Lower lobe of right lung (tissue), 2 donors: ENCODE measurements around the gene ANKH. TPM values are rescaled to one million over a fixed set of nuclear protein-coding genes. Genes with fewer than 3 reads are reported as not detected.

Experiments
- ATAC-seq, 2 donors: fragments of 200-7000 bp; cut with Tn5 transposase; one replicate each; pipeline ENCODE4 v1.9.1; 2020 to 2022; ENCODE audit warnings: mild to moderate bottlenecking in 2 of 2, moderate library complexity in 2 of 2
- DNase-seq: peaks from one replicate; pipeline ENCODE4 v3.0.0-alpha.2; 2020
- H3K27ac ChIP-seq: fragments of 200-600 bp; one replicate; pipeline ENCODE4 v1.8.0; 2022
- H3K27me3 ChIP-seq: fragments of 200-600 bp; one replicate; pipeline ENCODE4 v1.8.0; 2022; ENCODE audit warnings: low read depth
- H3K36me3 ChIP-seq: fragments of 200-600 bp; one replicate; pipeline ENCODE4 v1.8.0; 2022; ENCODE audit warnings: mild to moderate bottlenecking
- H3K4me1 ChIP-seq: fragments of 200-600 bp; one replicate; pipeline ENCODE4 v1.8.0; 2022
- H3K4me3 ChIP-seq: fragments of 200-600 bp; one replicate; pipeline ENCODE4 v1.8.0; 2022; ENCODE audit warnings: mild to moderate bottlenecking
- H3K9me3 ChIP-seq: fragments of 200-600 bp; one replicate; pipeline ENCODE4 v1.8.0; 2022
- CTCF ChIP-seq: fragments of 200-600 bp; IDR thresholded peaks from one replicate; pipeline ENCODE4 v1.8.0; 2022; ENCODE audit warnings: antibody characterized with exemption, mild to moderate bottlenecking
- intact Hi-C: fragments of 100-400 bp; cut with DNase I; formaldehyde crosslinking; loops from one replicate; pipeline ENCODE4 v1.11.0; 2022
- total RNA-seq: library from RNA; stranded (reverse); fragmentation: NEBNext Ultra II Directional; extraction: Animal tissue kit (Norgen Biotek cat#: 25700); gene quantifications from one replicate; pipeline ENCODE4 v1.2.1, GENCODE V29; 2021
- donor health status: DM: no; HTN: yes; CAD: no; lungs with severe emphysema.

Gene ANKH
- total RNA-seq, 1 donor from 2014 or later: 53.7 TPM

GRCh38 chr5:14669975-14670374 lies 201.6 kb downstream of the ANKH start:
- no peak for ATAC-seq
- DNase-seq: no peak
- no peaks in the 10 kb centered on the region for H3K36me3 ChIP-seq
- H3K9me3 ChIP-seq: no peaks in the 10 kb centered on the region
- no peaks in the 10 kb centered on the region for H3K27me3 ChIP-seq
- peaks cover 92% of the 10 kb centered on the region for H3K4me1 ChIP-seq
- no peak overlapping the region for H3K4me3 ChIP-seq
- no peak for TF ChIP-seq CTCF
- H3K27ac ChIP-seq: no peak overlapping the region
- intact Hi-C loops: no loop called here

- ATAC-seq (no peak), DNase-seq (no peak)
- H3K9me3 ChIP-seq: no peaks in the 10 kb centered on the region
- intact Hi-C loops: no loop called here
- H3K4me3 ChIP-seq: no peak overlapping the region
- no peaks in the 10 kb centered on the region for H3K27me3 ChIP-seq
- H3K36me3 ChIP-seq: no peaks in the 10 kb centered on the region
- no peak for TF ChIP-seq CTCF
- peaks cover 87% of the 10 kb centered on the region for H3K4me1 ChIP-seq
- H3K27ac ChIP-seq: no peak overlapping the region
These were observed 202.2 kb downstream of the ANKH start for GRCh38 chr5:14669415-14669814.

GRCh38 chr5:14668181-14668591 lies 203.4 kb downstream of the ANKH start:
- intact Hi-C loops: no loop called here
- no peak for TF ChIP-seq CTCF
- Histone ChIP-seq H3K36me3 (no peaks in the 10 kb centered on the region), H3K4me1 (peaks cover 82% of the 10 kb centered on the region), H3K4me3 (no peak overlapping the region), H3K9me3 (no peaks in the 10 kb centered on the region), H3K27ac (no peak overlapping the region), H3K27me3 (no peaks in the 10 kb centered on the region)
- DNase-seq (no peak), ATAC-seq (peak in 1 of 2 donors; percentile 2)

DNA sequence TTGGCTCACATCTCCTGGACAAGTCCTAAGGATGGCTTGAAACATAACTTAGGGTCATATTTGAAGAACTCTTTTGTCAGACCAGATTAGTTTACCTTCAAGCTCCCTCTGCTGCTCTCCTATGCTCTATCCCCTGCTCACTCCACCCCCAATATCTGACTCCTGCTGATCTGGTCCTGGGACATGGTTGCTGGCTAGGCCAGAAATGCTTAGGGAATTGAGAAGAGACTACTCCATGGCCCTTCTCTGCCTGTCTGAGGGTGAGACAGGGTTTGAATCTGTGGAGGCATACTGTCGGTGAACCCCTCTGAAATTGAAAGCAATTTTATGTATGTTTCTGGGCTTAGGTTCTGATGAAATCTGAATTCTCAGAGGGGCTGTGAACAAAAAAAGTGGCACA lies 203.8 kb downstream of the ANKH start:
- Histone ChIP-seq H3K9me3 (no peaks in the 10 kb centered on the region), H3K36me3 (no peaks in the 10 kb centered on the region), H3K27ac (no peak overlapping the region), H3K4me1 (peaks cover 81% of the 10 kb centered on the region), H3K4me3 (no peak overlapping the region), H3K27me3 (no peaks in the 10 kb centered on the region)
- ATAC-seq (no peak), DNase-seq (no peak)
- no peak for TF ChIP-seq CTCF
- intact Hi-C loops: no loop called here

- ATAC-seq: no peak
- Histone ChIP-seq H3K27me3 (no peaks in the 10 kb centered on the region), H3K4me3 (no peak overlapping the region), H3K4me1 (peaks cover 76% of the 10 kb centered on the region), H3K36me3 (no peaks in the 10 kb centered on the region), H3K27ac (no peak overlapping the region), H3K9me3 (no peaks in the 10 kb centered on the region)
- no peak for DNase-seq
- TF ChIP-seq CTCF: no peak
- intact Hi-C loops: no loop called here
These were observed 204.3 kb downstream of the ANKH start for GRCh38 chr5:14667290-14667689.

- intact Hi-C loops: no loop called here
- no peaks in the 10 kb centered on the region for H3K9me3 ChIP-seq
- H3K36me3 ChIP-seq: no peaks in the 10 kb centered on the region
- H3K4me3 ChIP-seq: peak overlapping the region; percentile 84
- H3K27me3 ChIP-seq: no peaks in the 10 kb centered on the region
- no peak for DNase-seq
- H3K27ac ChIP-seq: no peak overlapping the region
- no peak for ATAC-seq
- no peak for TF ChIP-seq CTCF
- H3K4me1 ChIP-seq: peaks cover 67% of the 10 kb centered on the region
These were observed 205.2 kb downstream of the ANKH start for GRCh38 chr5:14666357-14666756.
